Natural killer cell (primary cell): ENCODE measurements around the gene TUBGCP6. TPM values are rescaled to one million over a fixed set of nuclear protein-coding genes. Genes with fewer than 3 reads are reported as not detected.

Experiments
- ATAC-seq, 3 donors: fragments of 150-1000 bp in 2 of 3; fragments of 200-7000 bp in 1 of 3; cut with Tn5 transposase; 1 replicate in 1 of 3; 2 replicates in 2 of 3; pipeline ENCODE4 v1.10.0; 2021; ENCODE audit warnings: mild to moderate bottlenecking in 2 of 3, moderate library complexity in 2 of 3
- DNase-seq, 2 donors: peaks; one replicate each; pipeline versions ENCODE4 v3.0.0 to v3.0.0-alpha.2; 2013 to 2021; ENCODE audit warnings: mixed read lengths in 1 of 2
- H3K27ac ChIP-seq: one replicate; pipeline ENCODE4 v1.5.1; 2013; ENCODE audit warnings: mild to moderate bottlenecking, low read length
- H3K27me3 ChIP-seq: one replicate; pipeline ENCODE4 v1.6.1; 2013; ENCODE audit warnings: low read length; ENCODE audit not compliant: control insufficient read depth, insufficient read depth
- H3K36me3 ChIP-seq: one replicate; pipeline ENCODE4 v1.6.1; 2013; ENCODE audit warnings: low read length; ENCODE audit not compliant: control insufficient read depth, insufficient read depth
- H3K4me1 ChIP-seq: one replicate; pipeline ENCODE4 v1.6.1; 2013; ENCODE audit warnings: low read length; ENCODE audit not compliant: control insufficient read depth, insufficient read depth
- H3K4me3 ChIP-seq: one replicate; pipeline ENCODE4 v1.5.1; 2013; ENCODE audit warnings: low read length
- H3K9me3 ChIP-seq: one replicate; pipeline ENCODE4 v1.6.1; 2013; ENCODE audit warnings: low read length; ENCODE audit not compliant: control insufficient read depth, insufficient read depth
- H3K27ac Mint-ChIP-seq, 2 donors: one replicate each; pipeline ENCODE4 v1.8.0; 2022; ENCODE audit warnings: mild to moderate bottlenecking in 2 of 2, mixed read lengths in 2 of 2, moderate library complexity in 1 of 2
- H3K27me3 Mint-ChIP-seq, 2 donors: one replicate each; pipeline ENCODE4 v1.8.0; 2022; ENCODE audit warnings: low read depth in 2 of 2, mixed read lengths in 2 of 2
- H3K36me3 Mint-ChIP-seq: one replicate; pipeline ENCODE4 v1.8.0; 2022; ENCODE audit warnings: mixed read lengths
- H3K4me1 Mint-ChIP-seq, 2 donors: one replicate each; pipeline ENCODE4 v1.8.0; 2022; ENCODE audit warnings: mixed read lengths in 2 of 2
- H3K4me3 Mint-ChIP-seq: one replicate; pipeline ENCODE4 v1.8.0; 2022; ENCODE audit warnings: mild to moderate bottlenecking, moderate library complexity, mixed read lengths
- H3K9me3 Mint-ChIP-seq, 2 donors: one replicate each; pipeline ENCODE4 v1.8.0; 2022; ENCODE audit warnings: mixed read lengths in 2 of 2
- CTCF ChIP-seq: fragments of 200-600 bp; IDR thresholded peaks from one replicate; pipeline ENCODE4 v1.8.0; 2022; ENCODE audit warnings: antibody characterized with exemption
- WGBS: methylation state at CpG from one replicate; pipeline ENCODE4 v1.1.7; 2013; ENCODE audit warnings: missing lambda C conversion rate; ENCODE audit not compliant: insufficient coverage; 5-methylcytosine and 5-hydroxymethylcytosine counted together
- intact Hi-C: fragments of 100-400 bp; cut with micrococcal nuclease; formaldehyde crosslinking; loops from one replicate; pipeline ENCODE4 v1.14.2; 2022
- total RNA-seq, 4 donors: library from RNA; stranded (reverse); fragments of 120-200 nt in 1 of 4; gene quantifications; one replicate each; pipeline versions ENCODE4 v1.2.3 to v1.2.4, GENCODE V29; 2013 to 2022

The TUBGCP6 gene
- total RNA-seq, 3 donors from 2014 or later (not counting 1 experiment from before 2014, with no cell fraction given): 105 to 126 (median 118) TPM

- under 1% methylated on average over 43 of the region's 43 CpGs for WGBS
- H3K36me3 ChIP-seq: peaks cover 19% of the 10 kb centered on the region
- no peaks in the 10 kb centered on the region for H3K9me3 Mint-ChIP-seq
- peaks cover 40 to 54% of the 10 kb centered on the region in 2 donors for H3K4me1 Mint-ChIP-seq
- intact Hi-C loops: loop anchor here (1.0 to 5.0 kb wide), 2 partner anchors 10 to 43 kb away; no protein-coding TSS in a partner anchor
- no peaks in the 10 kb centered on the region for H3K27me3 Mint-ChIP-seq
- H3K27ac Mint-ChIP-seq: peak overlapping the region; percentile 94 to 99
- no peaks in the 10 kb centered on the region for H3K9me3 ChIP-seq
- no peaks in the 10 kb centered on the region for H3K27me3 ChIP-seq
- H3K36me3 Mint-ChIP-seq: no peaks in the 10 kb centered on the region
- TF ChIP-seq CTCF: no peak
- DNase-seq: peak; percentile 78 to 94
- H3K27ac ChIP-seq: peak overlapping the region; percentile 98
- H3K4me1 ChIP-seq: peaks cover 84% of the 10 kb centered on the region
- peak overlapping the region; percentile 72 for H3K4me3 ChIP-seq
- H3K4me3 Mint-ChIP-seq: peak overlapping the region; percentile 96
- peak; percentile 47 to 61 (median 57) for ATAC-seq
Observed at GRCh38 chr22:50190182-50190940, 54.5 kb downstream of the TUBGCP6 start.

DNA sequence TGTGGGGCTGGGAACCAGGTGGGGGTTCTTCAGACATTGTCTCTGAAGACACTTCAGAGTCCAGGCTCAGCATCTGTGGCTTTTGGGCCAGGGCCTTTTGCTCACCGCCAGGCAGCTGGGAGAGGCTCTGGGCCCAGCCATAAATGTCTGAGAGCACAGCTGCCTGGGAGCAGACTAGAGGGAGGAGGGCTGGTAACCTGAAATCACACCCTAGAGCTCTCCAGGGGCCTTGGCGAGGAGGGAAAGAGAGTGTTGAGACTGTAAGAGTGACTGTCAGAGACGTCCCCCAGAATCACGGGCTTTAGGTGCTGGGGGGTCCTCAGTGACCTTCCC, 55.0 kb downstream of the TUBGCP6 start:
- Histone ChIP-seq H3K27me3 (no peaks in the 10 kb centered on the region), H3K4me3 (peak overlapping the region; percentile 72), H3K9me3 (no peaks in the 10 kb centered on the region), H3K4me1 (peaks cover 85% of the 10 kb centered on the region), H3K36me3 (peaks cover 15% of the 10 kb centered on the region), H3K27ac (peak overlapping the region; percentile 98)
- Mint-ChIP-seq H3K9me3 (no peaks in the 10 kb centered on the region), H3K27ac (peak overlapping the region; percentile 94 to 99), H3K27me3 (no peaks in the 10 kb centered on the region), H3K36me3 (no peaks in the 10 kb centered on the region), H3K4me1 (peaks cover 40 to 54% of the 10 kb centered on the region in 2 donors), H3K4me3 (peak overlapping the region; percentile 96)
- WGBS: 4% methylated on average over 4 of the region's 4 CpGs
- ATAC-seq (no peak), DNase-seq (no peak)
- intact Hi-C loops: loop anchor here (1.0 to 5.0 kb wide), 2 partner anchors 10 to 43 kb away; no protein-coding TSS in a partner anchor
- no peak for TF ChIP-seq CTCF

DNA sequence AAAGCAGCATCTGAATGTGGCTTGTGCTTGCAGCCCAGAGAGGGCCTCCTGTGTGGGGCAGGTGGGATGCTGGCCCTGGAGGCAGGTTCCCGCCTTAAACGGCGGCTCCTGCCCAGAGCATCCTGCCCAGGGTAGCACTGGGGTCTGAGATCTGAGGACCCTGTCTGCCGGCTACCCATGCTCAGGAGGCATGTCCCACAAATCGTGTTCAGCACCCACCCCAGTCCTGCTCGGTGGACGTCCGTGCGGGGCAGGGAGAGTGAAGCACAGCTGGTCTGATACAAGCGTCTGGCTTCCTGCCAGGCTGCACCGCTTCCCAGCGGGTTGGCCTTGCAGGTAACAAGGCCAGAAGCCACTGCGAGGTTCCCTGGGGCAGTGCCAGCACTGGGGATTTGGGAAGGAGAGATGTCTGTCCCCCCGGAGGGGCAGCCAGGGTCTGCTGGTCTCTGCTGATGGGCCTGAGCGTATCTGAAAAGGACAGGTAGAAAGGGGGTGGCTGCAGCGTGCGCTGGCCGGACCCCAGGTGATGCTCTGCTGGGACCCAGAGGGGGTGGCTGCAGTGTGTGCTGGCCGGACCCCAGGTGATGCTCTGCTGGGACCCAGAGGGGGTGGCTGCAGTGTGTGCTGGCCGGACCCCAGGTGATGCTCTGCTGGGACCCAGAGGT, 55.5 kb downstream of the TUBGCP6 start:
- peaks cover 89% of the 10 kb centered on the region for H3K4me1 ChIP-seq
- Mint-ChIP-seq H3K27me3 (no peaks in the 10 kb centered on the region), H3K36me3 (no peaks in the 10 kb centered on the region), H3K27ac (peak overlapping the region; percentile 94 to 99), H3K9me3 (no peaks in the 10 kb centered on the region), H3K4me3 (peak overlapping the region; percentile 96), H3K4me1 (peaks cover 40 to 58% of the 10 kb centered on the region in 2 donors)
- ATAC-seq (no peak), DNase-seq (no peak)
- peak overlapping the region; percentile 98 for H3K27ac ChIP-seq
- no peaks in the 10 kb centered on the region for H3K9me3 ChIP-seq
- no peak for TF ChIP-seq CTCF
- H3K36me3 ChIP-seq: peaks cover 10% of the 10 kb centered on the region
- no peak overlapping the region for H3K4me3 ChIP-seq
- intact Hi-C loops: no loop called here
- WGBS: 71% methylated on average over 20 of the region's 20 CpGs
- no peaks in the 10 kb centered on the region for H3K27me3 ChIP-seq
